Breast epithelium (tissue), 4 donors: ENCODE measurements around the gene TTC23. TPM values are rescaled to one million over a fixed set of nuclear protein-coding genes. Genes with fewer than 3 reads are reported as not detected.
"Not testable (repeated sequence)": the region's sequence is repeated elsewhere in the genome, so short reads cannot be mapped to it uniquely, and the experiment has no call there.

ENCODE experiments used
- DNase-seq, 2 donors: peaks; one replicate each; pipeline ENCODE4 v3.0.0-alpha.2; 2019; ENCODE audit warnings: low spot score in 2 of 2
- H3K27ac ChIP-seq, 2 donors: fragments of 200-600 bp; sonication (generic) in 1 of 2; one replicate each; pipeline ENCODE4 v1.5.1; 2016 to 2019; ENCODE audit warnings: mild to moderate bottlenecking in 1 of 2
- H3K27me3 ChIP-seq, 2 donors: fragments of 200-600 bp; sonication (generic) in 1 of 2; one replicate each; pipeline versions ENCODE4 v1.5.1 to v1.6.0; 2017 to 2019; ENCODE audit warnings: control low read depth in 1 of 2, mild to moderate bottlenecking in 1 of 2
- H3K36me3 ChIP-seq: fragments of 200-600 bp; one replicate; pipeline ENCODE4 v1.5.1; 2019
- H3K4me1 ChIP-seq, 2 donors: fragments of 200-600 bp; sonication (generic); one replicate each; pipeline ENCODE4 v1.5.1; 2016 to 2019; ENCODE audit warnings: control low read depth in 1 of 2
- H3K4me3 ChIP-seq, 3 donors: fragments of 200-600 bp; sonication (generic); 1 replicate in 2 of 3; 2 replicates in 1 of 3; pipeline ENCODE4 v1.5.1; 2016 to 2019; ENCODE audit warnings: mild to moderate bottlenecking in 3 of 3, moderate library complexity in 2 of 3
- H3K9me3 ChIP-seq, 2 donors: fragments of 200-600 bp; sonication (generic) in 1 of 2; one replicate each; pipeline ENCODE4 v1.5.1; 2016 to 2019; ENCODE audit warnings: control low read depth in 1 of 2
- CTCF ChIP-seq, 3 donors: fragments of 450-650 bp; IDR thresholded peaks; one replicate each; pipeline ENCODE4 v1.5.1; 2016 to 2017; ENCODE audit warnings: antibody characterized with exemption in 3 of 3, mild to moderate bottlenecking in 3 of 3, moderate library complexity in 3 of 3
- POLR2A ChIP-seq: fragments of 450-650 bp; IDR thresholded peaks from one replicate; pipeline ENCODE4 v1.6.1; 2016; ENCODE audit warnings: antibody characterized with exemption, mild to moderate bottlenecking, moderate library complexity
- POLR2AphosphoS5 ChIP-seq, 3 donors: sonication (generic); formaldehyde crosslinking; IDR thresholded peaks; one replicate each; pipeline ENCODE4 v1.6.1; 2017; ENCODE audit warnings: antibody characterized with exemption in 3 of 3
- intact Hi-C: fragments of 100-400 bp; cut with DNase I; formaldehyde crosslinking; loops from one replicate; pipeline ENCODE4 v1.15.1; 2023; ENCODE audit warnings: low total_unique reads
- total RNA-seq, 3 donors: library from RNA; depleted of rRNA; stranded (reverse); fragments of >200 nt; gene quantifications; one replicate each; pipeline ENCODE4 v1.1.0, GENCODE V29; 2016

The TTC23 gene
- total RNA-seq, 3 donors from 2014 or later = 19.2 to 43.9 (median 29.5) TPM

GRCh38 chr15:99241752-99242151, 7.6 kb downstream of the TTC23 start:
- Histone ChIP-seq H3K9me3 (no peaks in the 10 kb centered on the region), H3K27me3 (no peaks in the 10 kb centered on the region), H3K36me3 (no peaks in the 10 kb centered on the region), H3K27ac (no peak overlapping the region), H3K4me1 (no peaks in the 10 kb centered on the region), H3K4me3 (no peak overlapping the region)
- TF ChIP-seq CTCF (IDR thresholded peaks at IDR 0.05) (no peak), POLR2AphosphoS5 (IDR thresholded peaks at IDR 0.05) (no peak), POLR2A (no peak)
- DNase-seq = no peak
- intact Hi-C loops = loop anchor here (5.0 kb wide), 1 partner anchor 1351 kb away; no protein-coding TSS in a partner anchor

- no peak overlapping the region for H3K4me3 ChIP-seq
- DNase-seq = no peak
- H3K27ac ChIP-seq = no peak overlapping the region
- H3K9me3 ChIP-seq = no peaks in the 10 kb centered on the region
- no peak for TF ChIP-seq CTCF (IDR thresholded peaks at IDR 0.05)
- TF ChIP-seq POLR2AphosphoS5 (IDR thresholded peaks at IDR 0.05) = no peak
- no peaks in the 10 kb centered on the region for H3K36me3 ChIP-seq
- H3K27me3 ChIP-seq = no peaks in the 10 kb centered on the region
- no peaks in the 10 kb centered on the region for H3K4me1 ChIP-seq
- intact Hi-C loops = loop anchor here (5.0 kb wide), 1 partner anchor 1353 kb away; no protein-coding TSS in a partner anchor
Measured at GRCh38 chr15:99239545-99240198, 9.7 kb downstream of the TTC23 start.

- no peak for TF ChIP-seq CTCF (IDR thresholded peaks at IDR 0.05)
- no peak for TF ChIP-seq POLR2A
- TF ChIP-seq POLR2AphosphoS5 (IDR thresholded peaks at IDR 0.05) = no peak
- no peaks in the 10 kb centered on the region for H3K36me3 ChIP-seq
- no peaks in the 10 kb centered on the region for H3K4me1 ChIP-seq
- intact Hi-C loops = no loop called here
- H3K27me3 ChIP-seq = no peaks in the 10 kb centered on the region
- no peak for DNase-seq
- H3K4me3 ChIP-seq = no peak overlapping the region
- H3K27ac ChIP-seq = no peak overlapping the region
- no peaks in the 10 kb centered on the region for H3K9me3 ChIP-seq
Measured at GRCh38 chr15:99238849-99239248, 10.5 kb downstream of the TTC23 start.

DNA sequence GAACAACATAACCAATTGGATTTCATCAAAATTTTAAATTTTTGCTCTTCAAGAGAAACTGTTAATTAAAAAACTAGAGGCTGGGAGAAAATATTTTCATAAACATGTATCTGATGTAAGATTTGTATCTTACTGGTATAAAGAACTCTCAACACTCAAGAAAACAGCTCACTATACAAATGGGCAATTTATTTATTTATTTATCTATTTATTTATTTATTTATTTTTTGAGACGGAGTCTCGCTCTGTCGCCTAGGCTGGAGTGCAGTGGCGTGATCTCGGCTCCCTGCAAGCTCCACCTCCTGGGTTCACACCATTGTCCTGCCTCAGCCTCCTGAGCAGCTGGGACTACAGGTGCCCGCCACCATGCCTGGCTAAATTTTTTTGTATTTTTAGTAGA, 15.2 kb downstream of the TTC23 start:
- DNase-seq, H3K4me1 ChIP-seq, intact Hi-C loops, H3K36me3 ChIP-seq, H3K9me3 ChIP-seq, H3K4me3 ChIP-seq, H3K27ac ChIP-seq, H3K27me3 ChIP-seq: not testable (repeated sequence)

- Histone ChIP-seq H3K9me3 (no peaks in the 10 kb centered on the region), H3K27me3 (no peaks in the 10 kb centered on the region), H3K36me3 (no peaks in the 10 kb centered on the region), H3K27ac (no peak overlapping the region), H3K4me3 (no peak overlapping the region), H3K4me1 (no peaks in the 10 kb centered on the region)
- intact Hi-C loops = no loop called here
- TF ChIP-seq POLR2AphosphoS5 (IDR thresholded peaks at IDR 0.05) (no peak), POLR2A (no peak), CTCF (IDR thresholded peaks at IDR 0.05) (no peak)
- no peak for DNase-seq
Measured at GRCh38 chr15:99232740-99233139, 16.6 kb downstream of the TTC23 start.
